ENCODE measurements around the gene TRIM32.
A peak's percentile ranks its signal among the peaks of the same experiment; 100 is the strongest.

The TRIM32 gene

GRCh38 chr9:116687074-116687753 lies at the start of gene TRIM32:
Gene TRIM32 (plus strand): TSS chr9:116687305. CDS start chr9:116697743, 10,438 bp downstream.
- Histone ChIP-seq H3K27ac (ENCODE audit: low read length) (peak within 1 kb of the TSS; percentile 60), H3K4me3 (ENCODE audit: low read depth in 1 of 2, low read length in 2 of 2) (peak within 1 kb of the TSS; percentile 69 to 95), H3K4me1 (ENCODE audit: control insufficient read depth in 1 of 2, insufficient read depth in 2 of 2, low read length in 2 of 2) (peaks cover 7 to 20% of the 10 kb centered on the region in 2 donors), H3K36me3 (ENCODE audit: control insufficient read depth in 1 of 2, insufficient read depth in 2 of 2, low read length in 2 of 2) (no peaks in the 10 kb centered on the region), H3K27me3 (ENCODE audit: low read depth, low read length) (no peaks in the 10 kb centered on the region), H3K9me3 (ENCODE audit: control insufficient read depth in 1 of 2, low read length in 2 of 2) (no peaks in the 10 kb centered on the region)

GRCh38 chr9:116639251-116639741 lies 47.8 kb upstream of the TRIM32 start:
- no peak overlapping the region for H3K27ac ChIP-seq (ENCODE audit: low read length)
- no peaks in the 10 kb centered on the region for H3K36me3 ChIP-seq (ENCODE audit: control insufficient read depth in 1 of 2, insufficient read depth in 2 of 2, low read length in 2 of 2)
- H3K4me3 ChIP-seq (ENCODE audit: low read depth in 1 of 2, low read length in 2 of 2) = no peak overlapping the region
- peaks cover 0 to 2% of the 10 kb centered on the region in 2 donors for H3K4me1 ChIP-seq (ENCODE audit: control insufficient read depth in 1 of 2, insufficient read depth in 2 of 2, low read length in 2 of 2)
- no peaks in the 10 kb centered on the region for H3K27me3 ChIP-seq (ENCODE audit: low read depth, low read length)
- no peaks in the 10 kb centered on the region for H3K9me3 ChIP-seq (ENCODE audit: control insufficient read depth in 1 of 2, low read length in 2 of 2)

GRCh38 chr9:116641292-116642059 lies 45.6 kb upstream of the TRIM32 start:
- peaks cover 0 to 3% of the 10 kb centered on the region in 2 donors for H3K4me1 ChIP-seq (ENCODE audit: control insufficient read depth in 1 of 2, insufficient read depth in 2 of 2, low read length in 2 of 2)
- no peak overlapping the region for H3K4me3 ChIP-seq (ENCODE audit: low read depth in 1 of 2, low read length in 2 of 2)
- H3K27ac ChIP-seq (ENCODE audit: low read length) = no peak overlapping the region
- no peaks in the 10 kb centered on the region for H3K36me3 ChIP-seq (ENCODE audit: control insufficient read depth in 1 of 2, insufficient read depth in 2 of 2, low read length in 2 of 2)
- H3K9me3 ChIP-seq (ENCODE audit: control insufficient read depth in 1 of 2, low read length in 2 of 2) = no peaks in the 10 kb centered on the region
- H3K27me3 ChIP-seq (ENCODE audit: low read depth, low read length) = no peaks in the 10 kb centered on the region

GRCh38 chr9:116643691-116644090 lies 43.4 kb upstream of the TRIM32 start:
- no peaks in the 10 kb centered on the region for H3K9me3 ChIP-seq (ENCODE audit: control insufficient read depth in 1 of 2, low read length in 2 of 2)
- no peak overlapping the region for H3K27ac ChIP-seq (ENCODE audit: low read length)
- no peaks in the 10 kb centered on the region for H3K36me3 ChIP-seq (ENCODE audit: control insufficient read depth in 1 of 2, insufficient read depth in 2 of 2, low read length in 2 of 2)
- peaks cover 0 to 3% of the 10 kb centered on the region in 2 donors for H3K4me1 ChIP-seq (ENCODE audit: control insufficient read depth in 1 of 2, insufficient read depth in 2 of 2, low read length in 2 of 2)
- no peak overlapping the region for H3K4me3 ChIP-seq (ENCODE audit: low read depth in 1 of 2, low read length in 2 of 2)
- no peaks in the 10 kb centered on the region for H3K27me3 ChIP-seq (ENCODE audit: low read depth, low read length)

- Histone ChIP-seq H3K4me1 (ENCODE audit: control insufficient read depth in 1 of 2, insufficient read depth in 2 of 2, low read length in 2 of 2) (peaks cover 0 to 3% of the 10 kb centered on the region in 2 donors), H3K9me3 (ENCODE audit: control insufficient read depth in 1 of 2, low read length in 2 of 2) (no peaks in the 10 kb centered on the region), H3K4me3 (ENCODE audit: low read depth in 1 of 2, low read length in 2 of 2) (no peak overlapping the region), H3K36me3 (ENCODE audit: control insufficient read depth in 1 of 2, insufficient read depth in 2 of 2, low read length in 2 of 2) (no peaks in the 10 kb centered on the region), H3K27ac (ENCODE audit: low read length) (no peak overlapping the region), H3K27me3 (ENCODE audit: low read depth, low read length) (no peaks in the 10 kb centered on the region)
Observed at GRCh38 chr9:116644091-116644688, 42.9 kb upstream of the TRIM32 start.

- Histone ChIP-seq H3K4me3 (ENCODE audit: low read depth in 1 of 2, low read length in 2 of 2) (no peak overlapping the region), H3K27me3 (ENCODE audit: low read depth, low read length) (no peaks in the 10 kb centered on the region), H3K9me3 (ENCODE audit: control insufficient read depth in 1 of 2, low read length in 2 of 2) (no peaks in the 10 kb centered on the region), H3K4me1 (ENCODE audit: control insufficient read depth in 1 of 2, insufficient read depth in 2 of 2, low read length in 2 of 2) (peaks cover 0 to 3% of the 10 kb centered on the region in 2 donors), H3K36me3 (ENCODE audit: control insufficient read depth in 1 of 2, insufficient read depth in 2 of 2, low read length in 2 of 2) (peaks cover 0 to 5% of the 10 kb centered on the region in 2 donors), H3K27ac (ENCODE audit: low read length) (no peak overlapping the region)
Observed at GRCh38 chr9:116646661-116647514, 40.2 kb upstream of the TRIM32 start.

GRCh38 chr9:116647515-116647809 lies 39.6 kb upstream of the TRIM32 start:
- Histone ChIP-seq H3K36me3 (ENCODE audit: control insufficient read depth in 1 of 2, insufficient read depth in 2 of 2, low read length in 2 of 2) (peaks cover 0 to 5% of the 10 kb centered on the region in 2 donors), H3K27me3 (ENCODE audit: low read depth, low read length) (no peaks in the 10 kb centered on the region), H3K4me3 (ENCODE audit: low read depth in 1 of 2, low read length in 2 of 2) (no peak overlapping the region), H3K9me3 (ENCODE audit: control insufficient read depth in 1 of 2, low read length in 2 of 2) (no peaks in the 10 kb centered on the region), H3K4me1 (ENCODE audit: control insufficient read depth in 1 of 2, insufficient read depth in 2 of 2, low read length in 2 of 2) (peaks cover 0 to 3% of the 10 kb centered on the region in 2 donors), H3K27ac (ENCODE audit: low read length) (no peak overlapping the region)

- H3K4me1 ChIP-seq (ENCODE audit: control insufficient read depth in 1 of 2, insufficient read depth in 2 of 2, low read length in 2 of 2) = no peaks in the 10 kb centered on the region
- no peak overlapping the region for H3K4me3 ChIP-seq (ENCODE audit: low read depth in 1 of 2, low read length in 2 of 2)
- peaks cover 0 to 5% of the 10 kb centered on the region in 2 donors for H3K36me3 ChIP-seq (ENCODE audit: control insufficient read depth in 1 of 2, insufficient read depth in 2 of 2, low read length in 2 of 2)
- H3K27ac ChIP-seq (ENCODE audit: low read length) = no peak overlapping the region
- no peaks in the 10 kb centered on the region for H3K9me3 ChIP-seq (ENCODE audit: control insufficient read depth in 1 of 2, low read length in 2 of 2)
- H3K27me3 ChIP-seq (ENCODE audit: low read depth, low read length) = no peaks in the 10 kb centered on the region
Observed at GRCh38 chr9:116653348-116654058, 33.6 kb upstream of the TRIM32 start.

- peaks cover 0 to 5% of the 10 kb centered on the region in 2 donors for H3K36me3 ChIP-seq (ENCODE audit: control insufficient read depth in 1 of 2, insufficient read depth in 2 of 2, low read length in 2 of 2)
- no peaks in the 10 kb centered on the region for H3K27me3 ChIP-seq (ENCODE audit: low read depth, low read length)
- H3K9me3 ChIP-seq (ENCODE audit: control insufficient read depth in 1 of 2, low read length in 2 of 2) = no peaks in the 10 kb centered on the region
- no peak overlapping the region for H3K27ac ChIP-seq (ENCODE audit: low read length)
- no peaks in the 10 kb centered on the region for H3K4me1 ChIP-seq (ENCODE audit: control insufficient read depth in 1 of 2, insufficient read depth in 2 of 2, low read length in 2 of 2)
- H3K4me3 ChIP-seq (ENCODE audit: low read depth in 1 of 2, low read length in 2 of 2) = no peak overlapping the region
Observed at GRCh38 chr9:116654059-116654355, 33.1 kb upstream of the TRIM32 start.

- H3K27me3 ChIP-seq (ENCODE audit: low read depth, low read length) = no peaks in the 10 kb centered on the region
- no peaks in the 10 kb centered on the region for H3K9me3 ChIP-seq (ENCODE audit: control insufficient read depth in 1 of 2, low read length in 2 of 2)
- no peak overlapping the region for H3K27ac ChIP-seq (ENCODE audit: low read length)
- H3K36me3 ChIP-seq (ENCODE audit: control insufficient read depth in 1 of 2, insufficient read depth in 2 of 2, low read length in 2 of 2) = no peaks in the 10 kb centered on the region
- no peak overlapping the region for H3K4me3 ChIP-seq (ENCODE audit: low read depth in 1 of 2, low read length in 2 of 2)
- peaks cover 0 to 7% of the 10 kb centered on the region in 2 donors for H3K4me1 ChIP-seq (ENCODE audit: control insufficient read depth in 1 of 2, insufficient read depth in 2 of 2, low read length in 2 of 2)
Observed at GRCh38 chr9:116656501-116656971, 30.6 kb upstream of the TRIM32 start.
